Upper lobe of left lung (tissue), 6 donors: Measurements from ENCODE around the gene SBK2. TPM values are rescaled to one million over a fixed set of nuclear protein-coding genes. Genes with fewer than 3 reads are reported as not detected.

Experiments
- ATAC-seq, 2 donors: fragments of 200-7000 bp; cut with Tn5 transposase; one replicate each; pipeline ENCODE4 v1.9.1; 2022; ENCODE audit warnings: mild to moderate bottlenecking in 2 of 2, moderate library complexity in 2 of 2; ENCODE audit not compliant: low FRiP score in 2 of 2
- DNase-seq, 2 donors: peaks; one replicate each; pipeline ENCODE4 v3.0.0-alpha.2; 2019 to 2020
- H3K27ac ChIP-seq, 4 donors: fragments of 200-600 bp; sonication (generic); one replicate each; pipeline ENCODE4 v1.5.1; 2016 to 2019
- H3K27me3 ChIP-seq, 4 donors: fragments of 200-600 bp; sonication (generic); one replicate each; pipeline ENCODE4 v1.5.1; 2017 to 2019
- H3K36me3 ChIP-seq, 4 donors: fragments of 200-600 bp; sonication (generic); one replicate each; pipeline ENCODE4 v1.5.1; 2016 to 2019
- H3K4me1 ChIP-seq, 4 donors: fragments of 200-600 bp; sonication (generic); one replicate each; pipeline ENCODE4 v1.5.1; 2018 to 2019
- H3K4me3 ChIP-seq, 4 donors: fragments of 200-600 bp; sonication (generic); one replicate each; pipeline ENCODE4 v1.5.1; 2017 to 2019; ENCODE audit warnings: mild to moderate bottlenecking in 2 of 4, moderate library complexity in 1 of 4
- H3K9me3 ChIP-seq, 4 donors: fragments of 200-600 bp; sonication (generic); one replicate each; pipeline ENCODE4 v1.5.1; 2018 to 2019
- EP300 ChIP-seq, 4 donors: sonication (generic); formaldehyde crosslinking; IDR thresholded peaks; one replicate each; pipeline ENCODE4 v1.5.1; 2017; ENCODE audit warnings: antibody characterized with exemption in 4 of 4, control low read depth in 2 of 4
- POLR2A ChIP-seq, 4 donors: fragments of 450-650 bp; IDR thresholded peaks; one replicate each; pipeline ENCODE4 v1.5.1; 2016 to 2017; ENCODE audit warnings: antibody characterized with exemption in 4 of 4, mild to moderate bottlenecking in 2 of 4
- POLR2AphosphoS5 ChIP-seq, 2 donors: sonication (generic); formaldehyde crosslinking; IDR thresholded peaks; one replicate each; pipeline ENCODE4 v1.5.1; 2017; ENCODE audit warnings: antibody characterized with exemption in 2 of 2
- WGBS, 2 donors: methylation state at CpG; one replicate each; pipeline ENCODE4 v1.1.5; 2017 to 2018; 5-methylcytosine and 5-hydroxymethylcytosine counted together
- total RNA-seq, 6 donors: library from RNA; depleted of rRNA in 4 of 6; stranded (reverse); fragments of >200 nt in 4 of 6; gene quantifications; one replicate each; pipeline versions ENCODE4 v1.1.0 to v1.2.1, GENCODE V29; 2016 to 2021
- TF ChIP-seq, protein P1 (sequence below), 6 experiments: fragments of 450-650 bp in 4 of 6; fragments of 200-600 bp in 2 of 6; sonication (generic) in 2 of 6; IDR thresholded peaks; one replicate each; pipeline ENCODE4 v1.5.1; 2016 to 2019; ENCODE audit warnings: antibody characterized with exemption in 6 of 6
- donor health status: DM: no; HTN: no; CAD: no; lungs with moderate emphysema.
- donor health status: DM: no; HTN: yes; CAD: no; lungs with severe emphysema.

The SBK2 gene
- total RNA-seq, 6 donors from 2014 or later, result not detected

DNA sequence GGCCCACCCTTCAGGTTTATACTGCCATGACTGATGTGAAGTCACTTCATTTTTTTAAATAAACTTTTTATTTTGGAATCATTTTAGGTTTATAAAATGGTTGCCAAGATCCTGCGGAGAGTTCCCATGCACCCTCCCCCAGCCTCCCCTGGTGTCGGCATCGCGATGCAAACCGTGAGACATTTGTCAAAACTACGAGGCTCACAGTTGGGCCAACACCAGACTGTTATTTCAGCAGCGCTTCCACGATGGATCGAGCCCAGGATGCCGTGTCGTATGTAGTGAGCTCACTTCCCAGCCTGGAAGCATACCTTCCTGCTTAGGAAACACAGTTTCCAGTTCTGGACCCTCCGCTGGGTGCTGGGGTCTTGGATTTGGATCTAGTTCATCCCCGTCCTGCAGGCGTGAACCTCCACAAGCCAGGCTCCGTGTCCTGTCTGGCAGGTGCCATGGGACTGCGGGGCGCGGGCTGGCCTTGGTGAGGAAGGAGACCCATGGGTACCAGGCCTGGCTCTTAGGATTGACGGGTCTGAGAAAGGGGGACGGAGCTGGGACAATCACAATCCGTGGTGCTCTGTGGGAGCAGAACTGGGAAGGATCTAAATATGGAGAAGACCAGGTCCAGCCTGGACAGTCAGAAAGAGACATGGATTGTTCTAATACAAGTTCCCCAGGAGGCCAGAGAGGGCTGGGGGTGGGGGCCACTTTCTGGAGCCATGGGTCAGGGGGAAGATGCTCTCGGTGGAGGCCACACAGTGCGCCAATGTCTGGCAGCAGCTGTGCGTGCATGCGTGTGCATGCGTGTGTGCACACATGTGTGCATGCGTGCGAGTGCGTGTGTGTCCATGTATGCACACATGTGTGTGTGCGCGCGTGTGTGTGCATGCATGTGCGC is 2.4 kb upstream of the SBK2 start:
- no peak overlapping the region for H3K27ac ChIP-seq
- H3K36me3 ChIP-seq, result no peaks in the 10 kb centered on the region
- H3K27me3 ChIP-seq, result no peaks in the 10 kb centered on the region
- no peaks in the 10 kb centered on the region for H3K9me3 ChIP-seq
- H3K4me1 ChIP-seq, result no peaks in the 10 kb centered on the region
- TF ChIP-seq, protein P1, sequence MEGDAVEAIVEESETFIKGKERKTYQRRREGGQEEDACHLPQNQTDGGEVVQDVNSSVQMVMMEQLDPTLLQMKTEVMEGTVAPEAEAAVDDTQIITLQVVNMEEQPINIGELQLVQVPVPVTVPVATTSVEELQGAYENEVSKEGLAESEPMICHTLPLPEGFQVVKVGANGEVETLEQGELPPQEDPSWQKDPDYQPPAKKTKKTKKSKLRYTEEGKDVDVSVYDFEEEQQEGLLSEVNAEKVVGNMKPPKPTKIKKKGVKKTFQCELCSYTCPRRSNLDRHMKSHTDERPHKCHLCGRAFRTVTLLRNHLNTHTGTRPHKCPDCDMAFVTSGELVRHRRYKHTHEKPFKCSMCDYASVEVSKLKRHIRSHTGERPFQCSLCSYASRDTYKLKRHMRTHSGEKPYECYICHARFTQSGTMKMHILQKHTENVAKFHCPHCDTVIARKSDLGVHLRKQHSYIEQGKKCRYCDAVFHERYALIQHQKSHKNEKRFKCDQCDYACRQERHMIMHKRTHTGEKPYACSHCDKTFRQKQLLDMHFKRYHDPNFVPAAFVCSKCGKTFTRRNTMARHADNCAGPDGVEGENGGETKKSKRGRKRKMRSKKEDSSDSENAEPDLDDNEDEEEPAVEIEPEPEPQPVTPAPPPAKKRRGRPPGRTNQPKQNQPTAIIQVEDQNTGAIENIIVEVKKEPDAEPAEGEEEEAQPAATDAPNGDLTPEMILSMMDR (IDR thresholded peaks at IDR 0.05), result no peak
- TF ChIP-seq EP300 (IDR thresholded peaks at IDR 0.05) (no peak), POLR2A (IDR thresholded peaks at IDR 0.05) (no peak), POLR2AphosphoS5 (IDR thresholded peaks at IDR 0.05) (no peak)
- ATAC-seq (no peak), DNase-seq (no peak)
- 77 to 81% methylated on average over 32 to 33 of the region's 33 CpGs for WGBS, 2 donors
- no peak overlapping the region for H3K4me3 ChIP-seq

DNA sequence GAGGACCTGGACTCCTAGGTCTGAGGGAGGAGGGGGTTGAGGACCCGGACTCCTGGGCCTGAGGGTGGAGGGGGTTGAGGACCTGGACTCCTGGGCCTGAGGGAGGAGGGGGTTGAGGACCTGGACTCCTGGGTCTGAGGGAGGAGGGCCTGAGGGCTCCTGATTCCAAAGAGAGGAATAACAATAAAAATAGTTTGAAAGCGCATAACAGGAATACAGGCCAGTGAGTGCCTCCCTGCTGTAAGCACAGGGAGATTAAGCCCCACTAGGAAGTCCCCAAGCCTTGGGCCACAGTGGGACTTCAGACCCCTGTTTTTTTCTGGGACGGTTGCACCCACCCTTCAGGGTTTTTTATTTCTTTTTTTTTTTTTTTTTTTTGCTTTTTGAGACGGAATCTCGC is 1.2 kb upstream of the SBK2 start:
- H3K27me3 ChIP-seq, result no peaks in the 10 kb centered on the region
- H3K9me3 ChIP-seq, result no peaks in the 10 kb centered on the region
- no peaks in the 10 kb centered on the region for H3K36me3 ChIP-seq
- no peak overlapping the region for H3K27ac ChIP-seq
- no peak for TF ChIP-seq POLR2A (IDR thresholded peaks at IDR 0.05)
- no peak for TF ChIP-seq EP300 (IDR thresholded peaks at IDR 0.05)
- TF ChIP-seq, protein P1 (IDR thresholded peaks at IDR 0.05), result no peak
- no peak for TF ChIP-seq POLR2AphosphoS5 (IDR thresholded peaks at IDR 0.05)
- ATAC-seq (no peak), DNase-seq (no peak)
- 87 to 89% methylated on average over 5 of the region's 5 CpGs for WGBS, 2 donors
- H3K4me1 ChIP-seq, result no peaks in the 10 kb centered on the region
- H3K4me3 ChIP-seq, result no peak overlapping the region

DNA sequence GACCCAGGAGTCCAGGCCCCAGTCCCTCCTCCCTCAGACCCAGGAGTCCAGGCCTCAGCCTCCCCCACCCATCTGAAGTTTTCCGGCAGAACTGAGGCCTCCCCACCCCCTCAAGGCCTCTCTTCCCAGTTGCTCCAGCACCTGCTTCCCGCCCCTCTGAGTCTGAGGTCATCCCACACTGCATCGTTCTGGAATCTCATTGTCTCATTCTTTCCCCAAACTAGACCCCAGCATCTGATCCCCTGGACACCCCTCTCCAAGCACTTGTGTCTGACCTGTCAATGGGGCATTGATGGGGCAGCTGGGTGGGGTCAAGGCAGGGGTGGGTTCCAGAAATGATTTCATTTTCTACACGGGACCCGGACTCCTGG is 793 bp upstream of the SBK2 start:
- WGBS, 2 donors, result 61 to 72% methylated on average over 3 to 5 of the region's 5 CpGs
- DNase-seq (no peak), ATAC-seq (peak in 1 of 2 donors; percentile 17)
- no peak overlapping the region for H3K27ac ChIP-seq
- no peak overlapping the region for H3K4me3 ChIP-seq
- TF ChIP-seq POLR2A (IDR thresholded peaks at IDR 0.05) (no peak), EP300 (IDR thresholded peaks at IDR 0.05) (no peak), POLR2AphosphoS5 (IDR thresholded peaks at IDR 0.05) (no peak)
- TF ChIP-seq, protein P1 (IDR thresholded peaks at IDR 0.05), result no peak
- no peaks in the 10 kb centered on the region for H3K9me3 ChIP-seq
- no peaks in the 10 kb centered on the region for H3K36me3 ChIP-seq
- no peaks in the 10 kb centered on the region for H3K27me3 ChIP-seq
- no peaks in the 10 kb centered on the region for H3K4me1 ChIP-seq

DNA sequence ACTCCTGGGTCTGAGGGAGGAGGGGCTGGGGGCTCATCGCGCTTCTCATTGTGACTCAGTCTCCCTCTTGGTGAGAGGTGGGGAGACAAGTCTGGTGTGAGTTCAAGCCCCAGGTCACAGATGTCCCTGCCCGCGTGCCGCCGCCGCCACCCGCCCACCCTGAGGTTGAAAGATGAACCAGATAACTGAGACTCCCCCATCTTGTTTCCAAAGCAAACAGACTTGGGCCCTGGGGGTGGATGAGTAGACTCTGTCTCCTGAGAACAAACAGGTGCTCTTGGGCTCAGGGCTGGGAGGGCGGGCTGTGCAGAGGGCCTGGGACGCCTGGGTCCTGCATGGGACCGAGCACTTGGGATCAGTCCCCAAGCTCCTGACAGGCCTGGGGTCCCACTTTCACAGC is 567 bp downstream of the SBK2 start:
- no peaks in the 10 kb centered on the region for H3K4me1 ChIP-seq
- WGBS, 2 donors, result 92 to 93% methylated on average over 2 to 8 of the region's 11 CpGs
- H3K36me3 ChIP-seq, result no peaks in the 10 kb centered on the region
- no peak for ATAC-seq
- H3K27ac ChIP-seq, result no peak overlapping the region
- H3K27me3 ChIP-seq, result no peaks in the 10 kb centered on the region
- no peak overlapping the region for H3K4me3 ChIP-seq
- no peak for DNase-seq
- H3K9me3 ChIP-seq, result no peaks in the 10 kb centered on the region
- TF ChIP-seq, protein P1 (IDR thresholded peaks at IDR 0.05), result no peak
- no peak for TF ChIP-seq POLR2A (IDR thresholded peaks at IDR 0.05)

DNA sequence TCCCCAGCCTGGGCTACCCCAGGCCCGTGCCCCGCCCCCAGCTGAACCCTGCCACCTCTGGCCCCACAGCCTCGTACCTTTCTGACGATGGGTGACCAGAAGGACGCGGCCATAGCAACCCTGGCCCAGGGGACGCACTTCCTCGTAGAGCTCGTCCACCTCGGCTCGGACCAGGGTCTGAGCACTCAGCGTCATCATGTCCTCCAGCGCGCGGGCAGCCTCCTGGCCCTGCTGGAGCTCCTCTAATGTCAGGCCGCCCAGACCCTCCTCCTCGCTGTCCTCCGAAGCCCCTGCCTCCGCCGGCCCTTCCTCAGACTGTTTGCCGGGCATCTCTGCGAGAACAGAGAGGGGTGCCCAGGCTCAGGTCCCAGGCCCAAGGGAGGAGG is 975 bp downstream of the SBK2 start:
- DNase-seq, result peak in 1 of 2 donors; percentile 81
- TF ChIP-seq EP300 (IDR thresholded peaks at IDR 0.05) (no peak), POLR2AphosphoS5 (IDR thresholded peaks at IDR 0.05) (no peak), POLR2A (IDR thresholded peaks at IDR 0.05) (no peak)
- TF ChIP-seq, protein P1 (IDR thresholded peaks at IDR 0.05), result no peak
- 86 to 89% methylated on average over 7 to 22 of the region's 22 CpGs for WGBS, 2 donors
- Histone ChIP-seq H3K4me1 (no peaks in the 10 kb centered on the region), H3K27ac (no peak overlapping the region), H3K4me3 (no peak overlapping the region), H3K27me3 (no peaks in the 10 kb centered on the region), H3K36me3 (no peaks in the 10 kb centered on the region), H3K9me3 (no peaks in the 10 kb centered on the region)
- no peak for ATAC-seq
